IMR-90 (cell line): Measurements from ENCODE around the gene TMEM263.

Source experiments
- BHLHE40 ChIP-seq: fragments of 150-350 bp; IDR thresholded peaks from 2 replicates; pipeline ENCODE4 v1.6.1; 2016; ENCODE audit warnings: mild to moderate bottlenecking, low read depth, low read length
- CEBPB ChIP-seq: IDR thresholded peaks from 2 replicates; pipeline ENCODE4 v1.6.1; 2012; ENCODE audit warnings: low read depth, low read length, improper control_type of control experiment
- CHD1 ChIP-seq: IDR thresholded peaks from 2 replicates; pipeline ENCODE4 v1.6.1; 2012; ENCODE audit warnings: low read depth, low read length, improper control_type of control experiment
- MXI1 ChIP-seq: IDR thresholded peaks from 2 replicates; pipeline ENCODE4 v1.6.1; 2012; ENCODE audit warnings: low read depth, mild to moderate bottlenecking, low read length, moderate library complexity, borderline replicate concordance
- POLR2A ChIP-seq: IDR thresholded peaks from 2 replicates; pipeline ENCODE4 v1.6.1; 2012; ENCODE audit warnings: mild to moderate bottlenecking, low read depth, low read length
- RAD21 ChIP-seq: IDR thresholded peaks from 2 replicates; pipeline ENCODE4 v1.6.1; 2012; ENCODE audit warnings: low read length, improper control_type of control experiment
- RCOR1 ChIP-seq: IDR thresholded peaks from 2 replicates; pipeline ENCODE4 v1.6.1; 2012; ENCODE audit warnings: mild to moderate bottlenecking, low read length, improper control_type of control experiment; ENCODE audit not compliant: insufficient replicate concordance
- RFX5 ChIP-seq: IDR thresholded peaks from 2 replicates; pipeline ENCODE4 v1.8.0; 2012; ENCODE audit warnings: low read depth, mild to moderate bottlenecking, low read length, moderate library complexity
- TF ChIP-seq, protein P1 (sequence below): conservative IDR thresholded peaks from 2 replicates; pipeline ENCODE4 v1.5.1; 2012; ENCODE audit warnings: mild to moderate bottlenecking, low read depth, low read length, improper control_type of control experiment

DNA sequence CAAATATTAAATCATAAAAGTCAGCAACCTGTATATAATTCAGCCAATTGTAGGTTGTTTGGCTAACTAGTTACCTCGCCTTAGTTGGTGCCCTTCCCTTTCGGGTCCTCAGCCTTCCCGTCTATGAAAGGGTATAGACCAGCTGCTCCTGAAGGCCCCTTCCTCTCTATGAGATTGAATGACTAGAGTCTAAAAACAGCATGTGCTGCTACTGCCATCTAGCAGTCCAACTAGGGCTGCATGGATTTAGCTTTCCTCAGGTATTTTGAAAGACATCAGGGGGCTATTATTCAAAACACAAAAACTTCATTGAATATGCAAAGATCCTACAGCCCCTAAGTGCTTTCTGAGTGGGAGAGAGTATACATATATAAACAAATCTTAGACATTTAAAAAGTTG, 37.0 kb upstream of the TMEM263 start:
- TF ChIP-seq POLR2A: no peak
- TF ChIP-seq, protein P1, sequence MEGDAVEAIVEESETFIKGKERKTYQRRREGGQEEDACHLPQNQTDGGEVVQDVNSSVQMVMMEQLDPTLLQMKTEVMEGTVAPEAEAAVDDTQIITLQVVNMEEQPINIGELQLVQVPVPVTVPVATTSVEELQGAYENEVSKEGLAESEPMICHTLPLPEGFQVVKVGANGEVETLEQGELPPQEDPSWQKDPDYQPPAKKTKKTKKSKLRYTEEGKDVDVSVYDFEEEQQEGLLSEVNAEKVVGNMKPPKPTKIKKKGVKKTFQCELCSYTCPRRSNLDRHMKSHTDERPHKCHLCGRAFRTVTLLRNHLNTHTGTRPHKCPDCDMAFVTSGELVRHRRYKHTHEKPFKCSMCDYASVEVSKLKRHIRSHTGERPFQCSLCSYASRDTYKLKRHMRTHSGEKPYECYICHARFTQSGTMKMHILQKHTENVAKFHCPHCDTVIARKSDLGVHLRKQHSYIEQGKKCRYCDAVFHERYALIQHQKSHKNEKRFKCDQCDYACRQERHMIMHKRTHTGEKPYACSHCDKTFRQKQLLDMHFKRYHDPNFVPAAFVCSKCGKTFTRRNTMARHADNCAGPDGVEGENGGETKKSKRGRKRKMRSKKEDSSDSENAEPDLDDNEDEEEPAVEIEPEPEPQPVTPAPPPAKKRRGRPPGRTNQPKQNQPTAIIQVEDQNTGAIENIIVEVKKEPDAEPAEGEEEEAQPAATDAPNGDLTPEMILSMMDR: peak; percentile 62
- no peak for TF ChIP-seq RFX5
- no peak for TF ChIP-seq MXI1
- peak; percentile 62 for TF ChIP-seq RAD21
- no peak for TF ChIP-seq CEBPB
- TF ChIP-seq CHD1: no peak
- no peak for TF ChIP-seq BHLHE40
- no peak for TF ChIP-seq RCOR1
